HG02981 (cell line): ENCODE data around the gene TAF5L.
A peak's percentile ranks its signal among the peaks of the same experiment; 100 is the strongest.
"Not testable (repeated sequence)": the region's sequence is repeated elsewhere in the genome, so short reads cannot be mapped to it uniquely, and the experiment has no call there.

Source experiments
- ATAC-seq: cut with Tn5 transposase; IDR thresholded peaks from one replicate; pipeline ENCODE4 v1.9.1; 2021; ENCODE audit warnings: mild to moderate bottlenecking, moderate library complexity; ENCODE audit not compliant: unreplicated experiment

TAF5L gene

GRCh38 chr1:229572286-229572685 lies 53.6 kb downstream of the TAF5L start:
- ATAC-seq, result no peak

DNA sequence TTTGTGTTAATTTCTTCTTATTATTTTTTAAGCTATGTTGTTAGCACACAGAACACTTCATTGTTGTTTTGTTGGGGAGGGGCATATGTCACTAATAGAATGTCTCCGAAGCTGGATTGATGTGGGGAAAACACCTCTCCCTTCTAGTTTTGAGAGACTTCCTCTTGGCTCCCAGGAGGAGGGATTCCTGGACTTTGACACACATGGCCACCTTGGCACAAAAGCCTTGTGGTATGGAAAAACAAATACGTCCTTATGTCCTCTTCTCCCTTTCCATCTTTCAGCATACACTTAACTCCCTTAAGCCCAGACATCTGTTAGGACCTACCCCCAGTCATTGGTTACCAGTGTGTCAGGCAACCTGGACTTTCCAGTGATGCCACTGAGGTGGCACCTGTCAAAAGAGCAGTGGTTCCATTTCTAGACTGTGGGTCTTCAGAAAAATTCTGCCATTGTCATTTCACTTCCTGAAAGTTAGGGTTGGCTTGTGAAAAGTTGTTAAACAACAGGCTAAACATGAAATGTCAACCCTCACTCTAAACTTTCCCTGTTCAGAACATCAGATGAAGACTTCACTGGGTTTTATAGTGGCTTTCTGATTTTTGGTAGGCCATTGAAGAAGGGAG lies 54.9 kb downstream of the TAF5L start:
- no peak for ATAC-seq

- ATAC-seq, result no peak
Measured at GRCh38 chr1:229570305-229570704, 55.6 kb downstream of the TAF5L start.

GRCh38 chr1:229567109-229567868 lies 58.6 kb downstream of the TAF5L start:
- no peak for ATAC-seq

GRCh38 chr1:229563701-229564100 lies 62.2 kb downstream of the TAF5L start:
- ATAC-seq, result no peak

DNA sequence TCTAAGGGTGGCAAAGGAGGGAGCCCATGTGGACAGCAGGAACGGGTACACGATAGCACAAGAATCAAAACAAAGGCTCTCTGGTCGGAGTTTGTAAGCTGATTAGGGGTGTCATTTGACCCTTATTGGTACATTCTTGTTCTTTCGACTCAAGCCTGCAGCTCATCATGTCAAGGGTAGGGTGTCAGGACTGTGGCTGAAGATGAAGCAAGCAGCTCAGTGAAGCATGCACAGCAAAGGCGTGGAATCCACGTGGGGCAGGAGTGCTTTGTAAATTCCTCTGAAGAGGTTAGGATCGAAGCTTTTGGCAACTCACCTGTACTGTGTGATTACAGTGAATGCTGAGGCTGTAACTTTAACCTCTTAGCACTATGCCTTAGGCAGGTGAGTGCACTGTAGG lies 62.7 kb downstream of the TAF5L start:
- ATAC-seq, result no peak

- no peak for ATAC-seq
Measured at GRCh38 chr1:229562686-229563085, 63.2 kb downstream of the TAF5L start.

DNA sequence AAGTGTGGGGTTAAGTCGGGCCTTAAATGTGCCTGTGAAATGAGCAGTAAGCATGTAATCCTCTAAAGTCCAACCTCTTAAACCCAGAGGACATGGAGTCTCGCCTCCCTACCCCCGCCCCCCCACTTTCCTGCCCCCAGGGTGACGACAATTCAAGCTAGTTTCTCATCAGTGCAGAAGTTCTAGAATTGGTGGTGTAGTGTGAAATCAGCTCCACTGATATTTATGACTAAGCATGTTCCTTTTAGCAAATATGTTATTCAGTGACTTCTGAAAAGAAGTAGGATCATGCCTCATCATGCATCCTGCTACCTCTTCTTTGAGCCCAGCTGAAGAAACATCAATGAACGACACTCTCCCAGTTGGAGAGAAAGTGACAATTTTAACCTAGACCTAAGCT lies 64.8 kb downstream of the TAF5L start:
- ATAC-seq, result no peak

DNA sequence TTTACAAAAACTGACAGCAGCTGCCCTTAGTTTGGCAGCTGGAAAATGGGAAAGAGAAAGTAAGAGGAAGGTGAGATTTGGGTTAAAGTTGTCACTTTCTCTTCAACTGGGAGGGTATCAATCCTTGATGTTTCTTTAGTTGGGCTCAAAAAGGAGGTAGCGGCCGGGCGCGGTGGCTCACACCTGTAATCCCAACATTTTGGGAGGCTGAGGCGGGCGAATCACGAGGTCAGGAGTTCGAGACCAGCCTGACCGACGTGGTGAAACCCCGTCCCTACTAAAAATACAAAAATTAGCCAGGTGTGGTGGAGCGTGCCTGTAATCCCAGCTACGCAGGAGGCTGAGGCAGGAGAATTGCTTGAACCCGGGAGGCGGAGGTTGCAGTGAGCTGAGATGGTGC lies 65.8 kb downstream of the TAF5L start:
- not testable (repeated sequence) for ATAC-seq

DNA sequence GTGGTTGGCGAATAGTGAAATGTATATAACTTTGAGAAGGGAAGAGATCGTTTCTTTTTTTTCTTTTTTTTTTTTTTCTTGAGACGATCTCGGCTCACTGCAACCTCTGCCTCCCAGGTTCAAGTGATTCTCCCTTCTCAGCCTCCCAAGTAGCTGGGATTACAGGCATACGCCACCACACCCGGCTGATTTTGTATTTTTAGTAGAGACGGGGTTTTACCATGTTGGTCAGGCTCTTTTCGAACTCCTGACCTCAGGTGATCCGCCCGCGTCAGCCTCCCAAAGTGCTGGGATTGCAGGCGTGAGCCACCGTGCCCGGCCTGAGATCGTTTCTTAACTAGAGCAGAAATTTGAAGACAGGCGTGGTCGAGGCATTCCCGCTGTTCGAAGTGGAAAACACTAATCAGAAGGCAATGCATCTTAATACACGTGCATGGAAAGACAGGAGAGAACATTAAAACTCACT lies 66.6 kb downstream of the TAF5L start:
- ATAC-seq, result not testable (repeated sequence)

DNA sequence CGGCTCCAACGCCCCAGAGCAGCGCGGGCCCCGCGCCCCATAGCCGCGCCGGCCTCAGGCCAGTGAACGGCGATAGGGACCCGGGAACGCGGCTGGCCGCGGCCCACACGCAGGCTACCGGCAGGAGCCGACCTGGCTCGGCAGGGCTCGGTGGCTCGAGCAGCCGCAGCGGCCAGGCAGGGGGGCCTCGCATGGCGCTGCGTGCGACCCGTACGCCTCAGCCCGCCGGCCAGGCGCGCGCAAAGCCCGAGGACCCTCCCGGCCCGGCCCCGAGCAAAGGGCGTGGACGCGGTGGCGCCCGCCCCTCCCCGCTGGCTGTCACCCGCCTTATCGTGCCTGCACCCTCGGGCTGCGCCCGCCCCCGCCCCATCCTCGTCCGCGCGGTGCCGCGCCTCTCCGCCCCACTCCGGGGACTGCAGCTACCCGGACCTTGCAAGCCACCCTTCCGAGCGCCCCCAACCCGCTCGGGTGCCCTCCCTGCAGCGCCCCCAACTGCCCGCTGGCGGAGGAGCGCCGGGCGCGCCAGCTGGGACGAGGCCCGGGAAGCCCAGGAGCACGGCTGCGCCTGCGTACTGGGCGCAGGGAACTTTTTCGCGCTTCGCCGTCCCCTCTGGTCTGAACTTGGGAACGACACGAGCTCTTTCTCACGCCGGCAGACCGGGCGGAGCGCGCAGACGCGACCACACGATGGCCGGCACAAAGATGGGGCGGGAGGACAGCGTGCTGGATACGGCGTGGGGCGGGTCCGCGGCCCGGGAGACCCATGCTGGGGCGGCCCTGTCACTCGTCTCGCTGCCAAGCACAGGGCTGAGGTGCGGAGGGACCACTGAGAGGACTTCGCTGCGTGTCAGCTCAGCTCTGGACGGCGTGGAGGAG lies 67.2 kb downstream of the TAF5L start, which contains the start of gene ABCB10:
TSS of gene ABCB10 (minus strand) at position 248 of the 876 bp plus-strand sequence. CDS start at position 193, 55 bp downstream.
- peak; percentile 69 for ATAC-seq

DNA sequence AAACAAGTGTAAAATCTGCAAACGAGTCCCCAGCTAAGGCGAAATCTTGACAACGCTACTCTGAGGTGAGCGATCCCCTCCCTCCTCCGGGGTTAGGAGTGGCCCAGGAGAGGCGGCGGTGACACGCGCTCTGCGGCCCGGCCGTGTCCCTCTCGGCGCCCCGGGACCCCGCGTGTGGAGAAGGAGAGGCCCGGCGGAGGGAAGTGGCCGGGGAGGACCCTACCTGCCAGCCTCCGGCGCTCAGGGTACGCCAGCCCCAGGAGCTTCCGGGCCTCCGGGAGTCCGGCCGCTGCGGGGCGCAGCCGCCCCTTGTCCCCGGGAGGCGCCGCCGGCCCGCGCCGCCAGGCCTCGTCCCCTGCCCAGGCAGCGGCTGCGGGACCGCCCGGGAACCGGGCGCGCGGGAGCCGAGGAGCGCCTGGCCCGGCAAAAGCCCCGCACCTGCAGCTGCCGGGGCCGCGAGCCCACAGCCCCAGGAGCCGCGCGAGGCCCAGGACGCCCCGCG lies 68.0 kb downstream of the TAF5L start:
- peak; percentile 31 for ATAC-seq

GRCh38 chr1:229557200-229557850 lies 68.6 kb downstream of the TAF5L start:
- peak; percentile 21 for ATAC-seq

DNA sequence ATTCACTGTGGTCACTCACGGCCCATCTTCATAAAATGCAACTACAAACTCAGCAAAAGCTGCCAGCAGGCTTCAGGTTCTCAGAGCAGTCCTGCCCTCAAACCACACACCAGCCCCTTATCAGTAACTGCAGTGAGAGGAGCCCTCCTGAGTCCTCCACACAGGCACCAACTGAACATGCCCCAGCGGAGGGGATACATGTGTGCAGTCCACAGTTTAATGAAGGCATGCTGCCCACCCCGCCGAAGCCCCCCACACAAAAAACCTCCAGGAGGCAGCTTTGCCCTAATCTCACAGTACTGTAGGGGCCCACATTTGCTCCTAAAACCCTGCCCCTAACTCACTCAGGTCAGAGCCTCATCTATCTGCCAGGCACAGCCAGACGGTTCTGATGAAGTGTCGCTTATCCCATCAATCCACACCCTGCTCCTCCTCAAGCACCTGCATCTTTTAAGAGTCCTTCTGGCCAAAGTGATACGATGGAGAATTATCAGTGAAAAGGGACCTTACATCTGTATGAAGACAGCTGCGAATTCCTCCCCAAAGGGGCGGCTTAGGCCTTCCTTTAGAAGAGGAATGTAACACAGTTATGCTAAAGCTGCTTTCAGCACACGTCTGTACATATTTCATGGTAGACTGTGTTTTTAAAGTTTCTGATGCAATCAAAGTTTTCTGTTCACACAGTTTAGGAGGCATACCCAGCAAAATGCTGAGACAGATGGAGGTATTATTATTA lies 70.9 kb downstream of the TAF5L start:
- no peak for ATAC-seq

GRCh38 chr1:229553621-229554130 lies 72.2 kb downstream of the TAF5L start:
- ATAC-seq, result no peak

DNA sequence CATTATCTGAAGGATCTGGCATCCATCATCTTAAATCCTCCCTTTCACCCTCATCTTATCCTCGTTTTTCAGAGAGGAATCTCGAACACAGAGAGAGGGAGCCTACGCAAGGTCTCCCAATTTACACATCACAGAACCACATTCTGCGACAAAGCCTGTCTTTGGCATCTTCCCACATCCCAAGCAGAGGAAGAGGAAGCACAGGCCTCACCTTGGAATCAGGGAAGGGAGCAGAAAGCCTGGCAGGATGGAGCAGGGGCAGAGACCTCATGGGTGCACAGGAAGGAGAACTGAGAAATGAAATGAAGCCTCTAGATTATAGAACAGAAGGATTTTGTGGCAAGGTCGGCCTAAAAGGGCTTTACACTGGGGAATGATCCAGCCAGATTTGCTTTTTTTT lies 73.2 kb downstream of the TAF5L start:
- no peak for ATAC-seq

GRCh38 chr1:229550812-229551567 lies 74.9 kb downstream of the TAF5L start:
- ATAC-seq, result no peak

DNA sequence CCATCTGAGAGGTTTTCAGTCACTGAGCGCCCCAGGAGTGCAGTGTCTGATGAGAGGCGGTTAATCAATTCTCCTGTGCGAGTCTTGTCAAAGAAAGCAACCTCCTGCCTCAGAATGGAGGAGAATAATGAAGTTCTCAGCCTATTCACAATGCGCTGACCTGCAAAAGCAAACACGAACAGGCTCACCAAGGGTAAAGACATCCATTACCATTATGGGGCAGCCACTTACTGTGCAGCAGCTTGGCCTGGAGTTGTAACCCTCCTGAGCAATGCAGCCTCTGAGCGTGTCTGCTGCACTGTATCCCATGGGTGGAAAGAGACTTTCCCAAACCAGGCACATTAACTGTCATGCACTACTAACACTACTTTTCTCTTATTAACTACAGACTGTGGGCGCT lies 78.4 kb downstream of the TAF5L start:
- ATAC-seq, result no peak

DNA sequence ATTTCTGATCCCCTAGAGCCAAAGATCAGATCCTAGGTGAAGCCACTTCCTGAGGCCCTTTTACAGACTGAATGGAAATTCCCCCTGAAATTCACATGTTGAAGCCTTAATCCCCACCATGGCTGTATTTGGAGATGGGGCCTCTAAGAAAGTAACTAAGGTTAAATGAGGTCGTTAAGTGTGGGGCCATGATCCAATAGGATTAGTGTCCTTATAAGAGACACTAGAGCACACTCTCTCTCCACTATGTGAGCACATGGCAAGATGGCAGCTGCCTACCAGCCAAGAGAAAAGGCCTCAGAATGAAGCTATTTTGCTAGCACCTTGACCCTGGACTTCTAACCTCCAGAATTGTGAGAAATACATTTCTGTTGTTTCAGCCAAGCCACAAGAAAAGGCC lies 81.3 kb downstream of the TAF5L start:
- ATAC-seq, result no peak
